ENCODE results near the gene SDK2.

GRCh38 chr17:73593249-73593965, 50.8 kb downstream of the SDK2 start:
- TF ChIP-seq CTCF (IDR thresholded peaks at IDR 0.05) (no peak), POLR2A (IDR thresholded peaks at IDR 0.05) (no peak)

Measured in thyroid gland (tissue), 4 donors.